Fibroblast of the aortic adventitia (primary cell): ENCODE data around the gene CCNF. TPM values are rescaled to one million over a fixed set of nuclear protein-coding genes. Genes with fewer than 3 reads are reported as not detected.
"Not testable (repeated sequence)": the region's sequence is repeated elsewhere in the genome, so short reads cannot be mapped to it uniquely, and the experiment has no call there.

ENCODE experiments used
- DNase-seq: peaks from one replicate; pipeline ENCODE4 v3.0.0-alpha.2; 2010; ENCODE audit warnings: low read depth
- H3K4me3 ChIP-seq: 2 replicates; pipeline ENCODE4 v1.5.1; 2011; ENCODE audit warnings: low read depth, mild to moderate bottlenecking, control low read depth, low read length, moderate library complexity
- total RNA-seq: library from RNA; depleted of rRNA; stranded (reverse); fragments of >200 nt; gene quantifications from 2 replicates; pipeline ENCODE4 v1.2.3, GENCODE V29; 2012; ENCODE audit warnings: low replicate concordance
- TF ChIP-seq, protein P1 (sequence below): IDR thresholded peaks from 2 replicates; pipeline ENCODE4 v1.5.1; 2011; ENCODE audit warnings: mild to moderate bottlenecking, low read length, control low read depth, inconsistent platforms; ENCODE audit not compliant: insufficient read depth

The CCNF gene, protein sequence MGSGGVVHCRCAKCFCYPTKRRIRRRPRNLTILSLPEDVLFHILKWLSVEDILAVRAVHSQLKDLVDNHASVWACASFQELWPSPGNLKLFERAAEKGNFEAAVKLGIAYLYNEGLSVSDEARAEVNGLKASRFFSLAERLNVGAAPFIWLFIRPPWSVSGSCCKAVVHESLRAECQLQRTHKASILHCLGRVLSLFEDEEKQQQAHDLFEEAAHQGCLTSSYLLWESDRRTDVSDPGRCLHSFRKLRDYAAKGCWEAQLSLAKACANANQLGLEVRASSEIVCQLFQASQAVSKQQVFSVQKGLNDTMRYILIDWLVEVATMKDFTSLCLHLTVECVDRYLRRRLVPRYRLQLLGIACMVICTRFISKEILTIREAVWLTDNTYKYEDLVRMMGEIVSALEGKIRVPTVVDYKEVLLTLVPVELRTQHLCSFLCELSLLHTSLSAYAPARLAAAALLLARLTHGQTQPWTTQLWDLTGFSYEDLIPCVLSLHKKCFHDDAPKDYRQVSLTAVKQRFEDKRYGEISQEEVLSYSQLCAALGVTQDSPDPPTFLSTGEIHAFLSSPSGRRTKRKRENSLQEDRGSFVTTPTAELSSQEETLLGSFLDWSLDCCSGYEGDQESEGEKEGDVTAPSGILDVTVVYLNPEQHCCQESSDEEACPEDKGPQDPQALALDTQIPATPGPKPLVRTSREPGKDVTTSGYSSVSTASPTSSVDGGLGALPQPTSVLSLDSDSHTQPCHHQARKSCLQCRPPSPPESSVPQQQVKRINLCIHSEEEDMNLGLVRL
- total RNA-seq: 2.2 and 21.1 TPM in 2 replicates

DNA sequence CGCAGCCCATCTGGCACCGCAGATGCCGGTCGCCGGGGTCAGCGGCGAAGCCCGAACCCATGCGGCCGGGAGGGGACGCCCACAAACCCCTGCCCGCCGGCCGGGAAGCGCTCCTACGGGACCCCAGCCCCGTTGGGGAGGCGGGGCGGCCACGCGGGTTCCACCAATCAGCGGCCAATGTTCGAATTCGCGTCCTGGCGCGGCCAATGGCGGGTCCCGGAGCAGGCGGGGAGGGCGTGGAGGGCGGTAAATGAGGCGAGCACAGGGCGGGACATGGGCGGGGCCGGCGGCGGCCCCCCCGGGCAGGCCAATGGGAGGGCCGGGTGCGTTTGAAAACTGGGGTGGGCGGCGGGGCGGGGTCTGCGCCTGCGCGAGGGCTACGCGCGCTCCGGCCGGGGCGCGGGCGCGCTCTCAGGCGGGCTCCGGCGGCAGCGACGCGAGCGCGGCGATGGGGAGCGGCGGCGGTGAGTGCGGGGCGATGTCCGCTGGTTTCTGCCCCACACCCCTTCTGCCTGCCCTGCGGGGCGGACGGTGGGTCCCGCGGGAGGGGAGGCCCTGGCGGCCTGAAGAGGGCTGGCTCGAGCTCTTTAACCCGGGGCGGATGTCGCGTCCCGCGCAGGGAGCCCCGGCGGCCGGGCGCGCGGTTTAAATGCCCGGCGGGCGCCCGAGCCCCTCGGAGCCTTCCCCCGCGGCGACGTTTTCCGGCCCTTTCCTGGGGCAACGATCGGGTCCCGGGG lies at the start of gene CCNF:
Gene CCNF (plus strand): TSS at position 414 of the 737 bp plus-strand sequence. CDS start 35 bp downstream, at position 449.
- peak within 1 kb of the TSS; percentile 85 for H3K4me3 ChIP-seq
- peak; percentile 91 for DNase-seq
- TF ChIP-seq, protein P1, sequence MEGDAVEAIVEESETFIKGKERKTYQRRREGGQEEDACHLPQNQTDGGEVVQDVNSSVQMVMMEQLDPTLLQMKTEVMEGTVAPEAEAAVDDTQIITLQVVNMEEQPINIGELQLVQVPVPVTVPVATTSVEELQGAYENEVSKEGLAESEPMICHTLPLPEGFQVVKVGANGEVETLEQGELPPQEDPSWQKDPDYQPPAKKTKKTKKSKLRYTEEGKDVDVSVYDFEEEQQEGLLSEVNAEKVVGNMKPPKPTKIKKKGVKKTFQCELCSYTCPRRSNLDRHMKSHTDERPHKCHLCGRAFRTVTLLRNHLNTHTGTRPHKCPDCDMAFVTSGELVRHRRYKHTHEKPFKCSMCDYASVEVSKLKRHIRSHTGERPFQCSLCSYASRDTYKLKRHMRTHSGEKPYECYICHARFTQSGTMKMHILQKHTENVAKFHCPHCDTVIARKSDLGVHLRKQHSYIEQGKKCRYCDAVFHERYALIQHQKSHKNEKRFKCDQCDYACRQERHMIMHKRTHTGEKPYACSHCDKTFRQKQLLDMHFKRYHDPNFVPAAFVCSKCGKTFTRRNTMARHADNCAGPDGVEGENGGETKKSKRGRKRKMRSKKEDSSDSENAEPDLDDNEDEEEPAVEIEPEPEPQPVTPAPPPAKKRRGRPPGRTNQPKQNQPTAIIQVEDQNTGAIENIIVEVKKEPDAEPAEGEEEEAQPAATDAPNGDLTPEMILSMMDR: no peak

DNA sequence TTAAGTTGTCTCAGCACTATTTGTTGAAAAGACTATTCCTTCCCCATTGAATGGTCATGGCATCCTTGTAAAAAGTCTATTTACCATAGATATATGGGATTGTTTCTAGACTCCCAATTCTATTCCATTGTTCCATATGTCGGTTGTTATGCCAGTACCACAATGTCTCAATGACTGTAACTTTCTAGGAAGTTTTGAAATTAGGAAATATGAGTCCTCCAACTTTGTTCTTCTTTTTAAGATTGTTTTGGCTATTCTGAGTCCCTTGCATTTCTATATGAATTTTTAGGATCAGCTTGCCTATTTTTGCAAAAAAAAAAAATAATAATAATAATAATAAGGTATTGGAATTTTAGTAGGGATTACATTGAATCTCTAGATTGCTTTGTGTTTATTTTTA lies 45.7 kb upstream of the CCNF start:
- TF ChIP-seq, protein P1: no peak
- no peak overlapping the region for H3K4me3 ChIP-seq

DNA sequence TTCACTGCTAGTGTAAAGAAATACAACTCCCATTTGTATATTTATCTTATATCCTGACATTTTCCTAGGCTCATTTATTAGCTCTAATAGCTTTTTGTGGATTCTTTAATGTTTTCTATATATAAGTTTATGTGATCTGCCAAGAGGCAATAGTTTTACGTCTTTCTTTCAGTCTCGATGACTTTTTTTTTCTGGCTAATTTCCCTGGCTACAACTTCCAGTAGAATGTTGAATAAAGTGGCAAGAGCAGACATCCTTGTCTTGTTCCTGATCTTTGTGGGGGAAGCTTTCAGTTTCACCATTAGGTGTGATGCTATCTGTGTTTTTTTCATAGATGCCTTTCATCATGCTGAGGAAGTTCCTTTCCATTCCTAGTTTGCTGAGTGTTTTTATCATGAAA lies 44.8 kb upstream of the CCNF start:
- peak; percentile 15 for DNase-seq
- TF ChIP-seq, protein P1: no peak
- H3K4me3 ChIP-seq: no peak overlapping the region

More for the DNA sequence above, 45.7 kb upstream of the CCNF start:
- DNase-seq: no peak

DNA sequence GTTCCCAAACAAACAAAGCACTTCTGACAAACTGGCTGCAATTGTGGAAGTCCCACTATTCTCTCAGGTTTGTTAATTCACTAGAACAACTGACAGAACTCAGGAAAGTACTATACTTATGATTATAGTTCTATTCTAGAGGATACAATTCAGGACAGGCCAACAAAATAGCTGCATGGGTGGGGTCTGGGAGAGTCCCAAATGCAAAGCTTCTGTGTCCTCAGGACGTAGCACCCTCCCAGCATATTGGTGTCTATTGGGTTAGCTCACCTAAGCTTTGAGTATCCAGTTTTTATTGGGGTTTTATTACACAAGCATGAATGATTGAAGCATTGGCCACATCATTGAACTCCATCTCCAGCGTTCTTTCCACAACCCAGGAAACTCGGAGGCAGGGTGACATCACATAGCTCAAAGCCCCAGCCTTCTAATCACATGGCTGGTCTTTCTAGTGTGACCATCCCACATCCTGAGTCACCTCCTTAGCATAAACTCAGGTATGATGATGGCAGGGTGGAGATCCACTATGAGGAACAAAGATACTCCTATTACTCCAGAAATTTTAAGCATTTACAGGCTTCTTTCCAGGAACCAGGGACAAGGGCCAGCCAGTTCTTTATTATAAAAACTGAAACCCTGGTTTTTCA lies 43.9 kb upstream of the CCNF start:
- TF ChIP-seq, protein P1: no peak
- peak; percentile 40 for DNase-seq
- H3K4me3 ChIP-seq: no peak overlapping the region

DNA sequence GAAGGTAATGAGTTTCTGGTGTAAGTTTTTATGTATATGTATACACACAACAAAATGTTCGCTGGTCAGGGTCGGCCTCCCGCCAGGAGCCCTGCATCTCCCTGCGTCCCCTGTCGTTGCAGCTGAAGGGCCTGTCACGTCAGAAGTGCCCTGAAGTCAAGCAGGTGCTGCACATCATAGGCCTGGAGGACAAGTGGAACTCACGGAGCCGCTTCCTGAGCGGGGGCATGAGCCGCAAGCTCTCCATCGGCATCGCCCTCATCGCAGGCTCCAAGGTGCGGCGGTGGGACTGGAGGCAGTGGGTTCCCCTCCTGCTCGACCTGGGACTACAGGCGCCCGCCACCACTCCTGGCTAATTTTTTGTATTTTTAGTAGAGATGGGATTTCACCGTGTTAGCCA lies 43.3 kb upstream of the CCNF start:
- DNase-seq, H3K4me3 ChIP-seq: not testable (repeated sequence)

DNA sequence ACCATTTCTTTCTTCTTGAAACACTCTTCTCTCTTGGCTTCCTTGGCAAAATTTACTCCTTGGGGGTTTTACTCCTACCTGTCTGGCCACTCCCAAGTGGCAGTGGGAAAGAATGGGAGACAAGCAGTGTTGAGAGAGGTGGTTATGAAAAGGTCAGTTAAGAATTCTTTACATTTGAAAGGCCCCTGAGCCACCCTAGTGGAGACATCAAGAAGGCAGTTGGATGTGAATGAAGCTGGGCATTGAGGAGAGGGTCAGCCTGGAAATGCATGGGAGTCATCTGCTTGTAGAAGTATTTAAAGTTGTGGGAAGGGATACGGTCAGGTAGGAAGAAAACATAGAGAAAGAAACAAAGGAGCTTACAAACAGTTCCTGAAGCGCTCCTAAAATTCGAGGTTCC lies 42.3 kb upstream of the CCNF start:
- TF ChIP-seq, protein P1: peak; percentile 35
- DNase-seq: no peak

More for the DNA sequence above, 42.3 kb upstream of the CCNF start:
- H3K4me3 ChIP-seq: no peak overlapping the region
